Neural cell (in vitro differentiated cells): ENCODE data around the gene ZNF573.

Source experiments
- EP300 ChIP-seq: fragments of 450-650 bp; conservative IDR thresholded peaks from 2 replicates; pipeline ENCODE4 v1.6.1; 2014; ENCODE audit warnings: antibody characterized with exemption, mild to moderate bottlenecking, moderate library complexity; ENCODE audit not compliant: poor library complexity, severe bottlenecking
- EZH2 ChIP-seq: fragments of 200-600, 300-800 bp; shearing (Covaris generic), sonication (generic); IDR thresholded peaks from 2 replicates; pipeline ENCODE4 v1.6.1; 2014; ENCODE audit warnings: antibody characterized with exemption, low read length, borderline replicate concordance, mild to moderate bottlenecking; ENCODE audit not compliant: insufficient read depth, poor library complexity, severe bottlenecking
- MXI1 ChIP-seq: fragments of 450-650 bp; conservative IDR thresholded peaks from 2 replicates; pipeline ENCODE4 v1.6.1; 2014; ENCODE audit warnings: antibody characterized with exemption, mild to moderate bottlenecking; ENCODE audit not compliant: poor library complexity, severe bottlenecking
- RAD21 ChIP-seq: fragments of 450-650 bp; conservative IDR thresholded peaks from 2 replicates; pipeline ENCODE4 v1.6.1; 2014; ENCODE audit warnings: antibody characterized with exemption, mild to moderate bottlenecking, moderate library complexity
- SMC3 ChIP-seq: fragments of 450-650 bp; conservative IDR thresholded peaks from 2 replicates; pipeline ENCODE4 v1.6.1; 2014; ENCODE audit warnings: antibody characterized with exemption, mild to moderate bottlenecking, moderate library complexity; ENCODE audit not compliant: poor library complexity
- TF ChIP-seq, protein P1 (sequence below): fragments of 450-650 bp; IDR thresholded peaks from 2 replicates; pipeline ENCODE4 v1.5.1; 2014; ENCODE audit warnings: antibody characterized with exemption, mild to moderate bottlenecking, moderate library complexity; ENCODE audit not compliant: poor library complexity, severe bottlenecking

DNA sequence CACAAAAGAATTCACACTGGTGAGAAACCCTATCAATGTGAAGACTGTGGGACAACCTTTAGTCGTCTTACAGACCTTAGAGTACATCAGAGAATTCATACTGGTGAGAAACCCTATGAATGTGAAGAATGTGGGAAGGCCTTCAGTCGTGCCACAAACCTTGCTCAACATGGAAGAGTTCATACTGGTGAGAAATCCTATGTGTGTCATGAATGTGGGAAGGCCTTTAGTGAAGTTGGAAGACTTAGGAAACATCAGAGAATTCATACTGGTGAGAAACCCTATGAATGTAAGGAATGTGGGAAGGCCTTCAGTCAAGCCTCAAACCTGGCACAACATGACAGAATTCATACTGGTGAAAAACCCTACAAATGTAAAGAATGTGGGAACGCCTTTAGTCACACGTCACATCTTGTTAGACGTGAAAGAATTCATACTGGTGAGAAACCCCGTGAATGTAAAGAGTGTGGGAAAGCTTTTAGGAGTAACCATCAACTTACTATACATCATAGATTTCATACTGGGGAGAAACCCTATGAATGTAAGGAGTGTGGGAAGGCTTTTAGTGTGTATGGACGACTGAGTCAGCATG lies 24.0 kb upstream of the ZNF573 start:
- TF ChIP-seq, protein P1, sequence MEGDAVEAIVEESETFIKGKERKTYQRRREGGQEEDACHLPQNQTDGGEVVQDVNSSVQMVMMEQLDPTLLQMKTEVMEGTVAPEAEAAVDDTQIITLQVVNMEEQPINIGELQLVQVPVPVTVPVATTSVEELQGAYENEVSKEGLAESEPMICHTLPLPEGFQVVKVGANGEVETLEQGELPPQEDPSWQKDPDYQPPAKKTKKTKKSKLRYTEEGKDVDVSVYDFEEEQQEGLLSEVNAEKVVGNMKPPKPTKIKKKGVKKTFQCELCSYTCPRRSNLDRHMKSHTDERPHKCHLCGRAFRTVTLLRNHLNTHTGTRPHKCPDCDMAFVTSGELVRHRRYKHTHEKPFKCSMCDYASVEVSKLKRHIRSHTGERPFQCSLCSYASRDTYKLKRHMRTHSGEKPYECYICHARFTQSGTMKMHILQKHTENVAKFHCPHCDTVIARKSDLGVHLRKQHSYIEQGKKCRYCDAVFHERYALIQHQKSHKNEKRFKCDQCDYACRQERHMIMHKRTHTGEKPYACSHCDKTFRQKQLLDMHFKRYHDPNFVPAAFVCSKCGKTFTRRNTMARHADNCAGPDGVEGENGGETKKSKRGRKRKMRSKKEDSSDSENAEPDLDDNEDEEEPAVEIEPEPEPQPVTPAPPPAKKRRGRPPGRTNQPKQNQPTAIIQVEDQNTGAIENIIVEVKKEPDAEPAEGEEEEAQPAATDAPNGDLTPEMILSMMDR = no peak
- TF ChIP-seq EP300 (no peak), EZH2 (no peak), RAD21 (no peak), SMC3 (no peak), MXI1 (no peak)
